Omental fat pad (tissue), 4 donors: Measurements from ENCODE around the gene ATP9B. TPM values are rescaled to one million over a fixed set of nuclear protein-coding genes. Genes with fewer than 3 reads are reported as not detected.
"Not testable (repeated sequence)": the region's sequence is repeated elsewhere in the genome, so short reads cannot be mapped to it uniquely, and the experiment has no call there.

ENCODE experiments used
- ATAC-seq: fragments of 150-250 bp; one replicate; pipeline ENCODE4 v1.9.1; 2016; ENCODE audit warnings: mild to moderate bottlenecking, moderate library complexity; ENCODE audit not compliant: low FRiP score
- DNase-seq: peaks from one replicate; pipeline ENCODE4 v3.0.0-alpha.2; 2019; ENCODE audit warnings: low spot score
- total RNA-seq, 4 donors: library from RNA; depleted of rRNA; stranded (reverse); fragments of >200 nt; gene quantifications; one replicate each; pipeline ENCODE4 v1.1.0, GENCODE V29; 2016
- TF ChIP-seq, protein P1 (sequence below), 3 donors: fragments of 450-650 bp; IDR thresholded peaks; one replicate each; pipeline ENCODE4 v1.5.1; 2016 to 2017; ENCODE audit warnings: antibody characterized with exemption in 3 of 3, mild to moderate bottlenecking in 3 of 3, moderate library complexity in 2 of 3

ATP9B gene
- total RNA-seq, 4 donors from 2014 or later: 28.8 to 47.3 (median 39.8) TPM

- ATAC-seq (no peak), DNase-seq (no peak)
- TF ChIP-seq, protein P1, sequence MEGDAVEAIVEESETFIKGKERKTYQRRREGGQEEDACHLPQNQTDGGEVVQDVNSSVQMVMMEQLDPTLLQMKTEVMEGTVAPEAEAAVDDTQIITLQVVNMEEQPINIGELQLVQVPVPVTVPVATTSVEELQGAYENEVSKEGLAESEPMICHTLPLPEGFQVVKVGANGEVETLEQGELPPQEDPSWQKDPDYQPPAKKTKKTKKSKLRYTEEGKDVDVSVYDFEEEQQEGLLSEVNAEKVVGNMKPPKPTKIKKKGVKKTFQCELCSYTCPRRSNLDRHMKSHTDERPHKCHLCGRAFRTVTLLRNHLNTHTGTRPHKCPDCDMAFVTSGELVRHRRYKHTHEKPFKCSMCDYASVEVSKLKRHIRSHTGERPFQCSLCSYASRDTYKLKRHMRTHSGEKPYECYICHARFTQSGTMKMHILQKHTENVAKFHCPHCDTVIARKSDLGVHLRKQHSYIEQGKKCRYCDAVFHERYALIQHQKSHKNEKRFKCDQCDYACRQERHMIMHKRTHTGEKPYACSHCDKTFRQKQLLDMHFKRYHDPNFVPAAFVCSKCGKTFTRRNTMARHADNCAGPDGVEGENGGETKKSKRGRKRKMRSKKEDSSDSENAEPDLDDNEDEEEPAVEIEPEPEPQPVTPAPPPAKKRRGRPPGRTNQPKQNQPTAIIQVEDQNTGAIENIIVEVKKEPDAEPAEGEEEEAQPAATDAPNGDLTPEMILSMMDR (IDR thresholded peaks at IDR 0.05): no peak
These were observed 302.4 kb downstream of the ATP9B start for GRCh38 chr18:79371561-79372121.

GRCh38 chr18:79372461-79372860, 303.3 kb downstream of the ATP9B start:
- no peak for ATAC-seq
- TF ChIP-seq, protein P1 (IDR thresholded peaks at IDR 0.05): no peak
- DNase-seq: no peak

GRCh38 chr18:79372991-79373390, 303.8 kb downstream of the ATP9B start:
- DNase-seq (no peak), ATAC-seq (no peak)
- TF ChIP-seq, protein P1 (IDR thresholded peaks at IDR 0.05): no peak

- DNase-seq: no peak
- TF ChIP-seq, protein P1 (IDR thresholded peaks at IDR 0.05): no peak
- ATAC-seq: no peak
These were observed 304.5 kb downstream of the ATP9B start for GRCh38 chr18:79373736-79374135.

- TF ChIP-seq, protein P1 (IDR thresholded peaks at IDR 0.05): no peak
- ATAC-seq (no peak), DNase-seq (no peak)
These were observed 305.4 kb downstream of the ATP9B start for GRCh38 chr18:79374408-79375171.

GRCh38 chr18:79375441-79376154, 306.4 kb downstream of the ATP9B start:
- ATAC-seq: no peak
- TF ChIP-seq, protein P1 (IDR thresholded peaks at IDR 0.05): no peak

GRCh38 chr18:79376661-79377060, 307.5 kb downstream of the ATP9B start:
- not testable (repeated sequence) for ATAC-seq, DNase-seq

More at GRCh38 chr18:79375441-79376154, 306.4 kb downstream of the ATP9B start:
- no peak for DNase-seq
